DMS114 treated with DMSO at 0.1 percent for 48 hours (cell line): ENCODE results near the gene CLSTN3.
"Not testable (repeated sequence)": the region's sequence is repeated elsewhere in the genome, so short reads cannot be mapped to it uniquely, and the experiment has no call there.

Experiments used
- DNase-seq: peaks from one replicate; lab custom pipeline; 2025; ENCODE audit not compliant: unreplicated experiment; lab: John Stamatoyannopoulos, UW

The CLSTN3 gene

GRCh38 chr12:7186058-7186457, 55.9 kb downstream of the CLSTN3 start:
- DNase-seq, result not testable (repeated sequence)

GRCh38 chr12:7188562-7189397, 58.6 kb downstream of the CLSTN3 start:
- peak; percentile 51 for DNase-seq

GRCh38 chr12:7189398-7190267, 59.5 kb downstream of the CLSTN3 start, which contains the start of gene PEX5:
TSS of gene PEX5 (plus strand) at chr12:7189686. CDS start at chr12:7190378, 692 bp downstream.
- peak; percentile 80 for DNase-seq

- no peak for DNase-seq
These were observed 60.3 kb downstream of the CLSTN3 start for GRCh38 chr12:7190268-7191055.

- DNase-seq, result no peak
These were observed 63.5 kb downstream of the CLSTN3 start for GRCh38 chr12:7193674-7194073.

GRCh38 chr12:7197841-7198240, 67.7 kb downstream of the CLSTN3 start:
- no peak for DNase-seq

- no peak for DNase-seq
These were observed 72.9 kb downstream of the CLSTN3 start for GRCh38 chr12:7203109-7203508.

GRCh38 chr12:7205091-7205490, 74.9 kb downstream of the CLSTN3 start:
- DNase-seq, result no peak

- no peak for DNase-seq
These were observed 76.5 kb downstream of the CLSTN3 start for GRCh38 chr12:7206691-7207090.

GRCh38 chr12:7207866-7208625, 77.9 kb downstream of the CLSTN3 start:
- DNase-seq, result no peak
